SK-N-MC (cell line): ENCODE results near the gene ZDHHC1.

Source experiments
- DNase-seq: peaks from one replicate; pipeline ENCODE4 v3.0.0-alpha.2; 2011; ENCODE audit warnings: low read depth, low spot score
- H3K27ac ChIP-seq: fragments of 200-600 bp; sonication (generic); 2 replicates; pipeline ENCODE4 v1.5.1; 2016; ENCODE audit warnings: mixed run types
- H3K36me3 ChIP-seq: fragments of 200-600 bp; sonication (generic); 2 replicates; pipeline ENCODE4 v1.6.1; 2017; ENCODE audit warnings: antibody characterized with exemption, low read length, mixed read lengths; ENCODE audit not compliant: insufficient read depth
- H3K4me3 ChIP-seq: fragments of 200-600 bp; sonication (generic); 2 replicates; pipeline ENCODE4 v1.5.1; 2016
- H3K9ac ChIP-seq: fragments of 200-600 bp; sonication (generic); 2 replicates; pipeline ENCODE4 v1.8.0; 2017; ENCODE audit warnings: mixed run types, mixed read lengths; ENCODE audit not compliant: insufficient read length
- H3K9me3 ChIP-seq: fragments of 200-600 bp; sonication (generic); 2 replicates; pipeline ENCODE4 v1.6.1; 2017; ENCODE audit warnings: low read depth, mild to moderate bottlenecking, antibody characterized with exemption, low read length, moderate library complexity, mixed read lengths
- EZH2 ChIP-seq: fragments of 200-600 bp; sonication (generic); IDR thresholded peaks from one replicate; pipeline ENCODE4 v1.6.1; 2017; ENCODE audit warnings: antibody characterized with exemption
- FOXP2 ChIP-seq: optimal IDR thresholded peaks from 2 replicates; pipeline ENCODE3; 2011; ENCODE audit warnings: mild to moderate bottlenecking, moderate library complexity; ENCODE audit not compliant: insufficient read depth; ENCODE audit errors: extremely low read length, control extremely low read depth
- POLR2AphosphoS5 ChIP-seq: IDR thresholded peaks from 2 replicates; pipeline ENCODE4 v1.6.1; 2012; ENCODE audit warnings: mild to moderate bottlenecking, low read depth, low read length, borderline replicate concordance

The ZDHHC1 gene

GRCh38 chr16:67445126-67445426 lies 28.8 kb upstream of the ZDHHC1 start:
- TF ChIP-seq POLR2AphosphoS5 (no peak), FOXP2 (no peak), EZH2 (no peak)
- H3K36me3 ChIP-seq: no peaks in the 10 kb centered on the region
- no peak overlapping the region for H3K4me3 ChIP-seq
- H3K27ac ChIP-seq: no peak overlapping the region
- H3K9ac ChIP-seq: no peak overlapping the region
- H3K9me3 ChIP-seq: no peaks in the 10 kb centered on the region
- DNase-seq: no peak

DNA sequence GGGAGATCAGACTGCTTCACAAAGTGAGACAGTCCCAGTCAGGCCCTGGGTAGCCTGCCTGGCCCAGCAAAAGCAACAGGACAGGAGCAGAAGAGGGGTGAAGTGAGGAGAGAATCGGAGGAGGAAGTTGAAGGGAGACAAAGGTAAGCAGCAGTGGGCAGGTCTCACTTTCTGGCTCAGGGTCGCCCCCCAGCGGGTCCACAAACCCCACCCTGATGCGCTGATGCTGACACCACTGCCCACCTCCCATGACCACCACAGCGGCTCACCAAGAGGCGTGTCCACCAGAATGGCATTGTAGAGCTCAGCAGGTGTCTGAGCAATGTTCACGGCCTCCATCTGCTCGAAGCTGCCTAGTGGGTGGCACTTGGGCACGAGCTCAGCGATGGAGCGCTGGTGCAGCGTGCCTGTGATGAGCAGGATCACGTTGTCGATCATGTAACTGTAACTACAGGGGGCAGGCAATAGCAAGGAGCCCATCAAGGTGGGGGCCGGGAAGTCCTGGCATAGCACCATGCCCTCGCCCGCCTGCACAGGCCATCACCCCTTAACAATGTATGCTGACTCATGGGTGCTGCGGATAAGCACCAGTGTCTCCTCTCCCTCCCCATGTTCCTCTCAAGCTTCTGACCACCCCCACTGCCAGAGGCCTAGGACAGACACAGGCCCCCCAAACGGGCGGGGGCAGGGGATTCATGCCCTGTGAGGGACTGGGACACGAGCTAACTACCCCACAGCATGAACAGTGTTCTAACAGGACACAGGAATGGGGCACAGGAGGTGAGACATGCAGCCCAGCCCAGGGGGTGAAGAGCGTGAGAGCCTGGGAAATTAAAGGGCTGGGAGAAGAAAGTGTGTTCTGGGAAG lies 28.2 kb upstream of the ZDHHC1 start:
- DNase-seq: no peak
- Histone ChIP-seq H3K4me3 (no peak overlapping the region), H3K9me3 (no peaks in the 10 kb centered on the region), H3K36me3 (no peaks in the 10 kb centered on the region), H3K9ac (no peak overlapping the region), H3K27ac (no peak overlapping the region)
- TF ChIP-seq POLR2AphosphoS5: no peak

- TF ChIP-seq EZH2: no peak
- Histone ChIP-seq H3K9ac (no peak overlapping the region), H3K36me3 (no peaks in the 10 kb centered on the region)
These were observed 27.0 kb upstream of the ZDHHC1 start for GRCh38 chr16:67443265-67443664.

DNA sequence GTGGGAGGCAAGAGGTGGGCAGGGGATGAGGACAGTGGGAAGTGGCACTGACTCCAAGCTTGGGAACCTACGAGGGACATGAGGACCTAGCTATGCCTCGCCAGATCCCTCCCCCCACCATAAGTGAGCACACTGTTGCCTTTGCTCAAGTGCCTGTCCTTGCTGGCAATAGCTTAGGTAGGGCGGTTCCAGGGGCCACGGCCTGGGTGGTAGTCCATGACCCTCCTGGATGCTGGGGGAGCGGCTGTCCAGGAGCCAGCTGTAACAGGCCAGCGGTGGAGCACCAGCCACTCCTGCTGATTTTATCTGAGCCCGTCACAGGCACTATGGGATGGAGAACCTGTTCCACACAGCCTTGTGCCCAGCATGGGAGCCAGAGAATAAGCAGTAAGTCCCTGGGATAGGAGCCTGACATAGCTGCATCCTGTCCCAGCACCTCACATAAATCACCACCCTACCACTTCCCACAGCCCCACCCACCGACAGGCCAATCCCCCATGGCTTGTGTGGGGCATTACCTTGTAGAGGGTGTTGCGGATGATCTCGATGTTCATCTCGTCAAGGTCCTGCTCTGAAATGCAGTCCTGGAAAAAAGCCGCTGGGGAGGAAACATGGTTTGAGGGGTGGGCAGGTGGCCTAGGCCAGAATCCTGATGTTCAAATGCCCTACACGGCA lies 26.4 kb upstream of the ZDHHC1 start:
- TF ChIP-seq EZH2 (no peak), POLR2AphosphoS5 (no peak), FOXP2 (no peak)
- Histone ChIP-seq H3K27ac (no peak overlapping the region), H3K36me3 (no peaks in the 10 kb centered on the region)

More at GRCh38 chr16:67443265-67443664, 27.0 kb upstream of the ZDHHC1 start:
- Histone ChIP-seq H3K4me3 (no peak overlapping the region), H3K27ac (no peak overlapping the region), H3K9me3 (no peaks in the 10 kb centered on the region)
- DNase-seq: no peak

DNA sequence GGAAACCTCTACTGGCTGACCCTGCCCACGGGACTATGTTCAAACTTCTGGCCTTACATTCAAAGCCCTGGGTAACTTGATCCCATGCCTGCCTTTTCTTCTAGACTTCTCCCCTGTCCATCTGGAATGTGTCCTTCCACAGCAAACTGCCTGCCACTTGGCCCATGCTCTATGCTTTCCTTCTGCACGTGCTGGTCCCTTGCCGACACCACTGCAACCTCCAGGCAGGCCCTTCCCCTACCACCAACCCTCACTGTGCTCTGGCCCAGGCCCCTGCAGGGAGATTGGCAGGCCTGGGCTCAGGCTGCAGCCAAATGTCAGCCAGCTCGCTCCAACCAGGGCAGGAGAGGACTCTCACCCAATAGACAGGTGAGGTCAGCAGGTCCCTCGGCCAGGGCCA lies 25.6 kb upstream of the ZDHHC1 start:
- no peak for DNase-seq
- no peak overlapping the region for H3K27ac ChIP-seq
- no peak overlapping the region for H3K4me3 ChIP-seq
- H3K9me3 ChIP-seq: no peaks in the 10 kb centered on the region
- H3K9ac ChIP-seq: no peak overlapping the region
- H3K36me3 ChIP-seq: no peaks in the 10 kb centered on the region
- TF ChIP-seq POLR2AphosphoS5: no peak

More for the DNA sequence above, 26.4 kb upstream of the ZDHHC1 start:
- H3K4me3 ChIP-seq: no peak overlapping the region
- H3K9ac ChIP-seq: no peak overlapping the region
- no peak for DNase-seq
- H3K9me3 ChIP-seq: no peaks in the 10 kb centered on the region

- no peak for DNase-seq
- H3K36me3 ChIP-seq: no peaks in the 10 kb centered on the region
- no peak overlapping the region for H3K27ac ChIP-seq
- no peak overlapping the region for H3K4me3 ChIP-seq
- TF ChIP-seq POLR2AphosphoS5 (no peak), EZH2 (no peak), FOXP2 (no peak)
- no peak overlapping the region for H3K9ac ChIP-seq
- H3K9me3 ChIP-seq: no peaks in the 10 kb centered on the region
These were observed 25.0 kb upstream of the ZDHHC1 start for GRCh38 chr16:67441271-67441753.

GRCh38 chr16:67438824-67439393 lies 22.6 kb upstream of the ZDHHC1 start:
- Histone ChIP-seq H3K9me3 (no peaks in the 10 kb centered on the region), H3K4me3 (no peak overlapping the region), H3K36me3 (no peaks in the 10 kb centered on the region), H3K27ac (no peak overlapping the region), H3K9ac (no peak overlapping the region)
- DNase-seq: no peak
- TF ChIP-seq FOXP2 (no peak), EZH2 (no peak), POLR2AphosphoS5 (no peak)

DNA sequence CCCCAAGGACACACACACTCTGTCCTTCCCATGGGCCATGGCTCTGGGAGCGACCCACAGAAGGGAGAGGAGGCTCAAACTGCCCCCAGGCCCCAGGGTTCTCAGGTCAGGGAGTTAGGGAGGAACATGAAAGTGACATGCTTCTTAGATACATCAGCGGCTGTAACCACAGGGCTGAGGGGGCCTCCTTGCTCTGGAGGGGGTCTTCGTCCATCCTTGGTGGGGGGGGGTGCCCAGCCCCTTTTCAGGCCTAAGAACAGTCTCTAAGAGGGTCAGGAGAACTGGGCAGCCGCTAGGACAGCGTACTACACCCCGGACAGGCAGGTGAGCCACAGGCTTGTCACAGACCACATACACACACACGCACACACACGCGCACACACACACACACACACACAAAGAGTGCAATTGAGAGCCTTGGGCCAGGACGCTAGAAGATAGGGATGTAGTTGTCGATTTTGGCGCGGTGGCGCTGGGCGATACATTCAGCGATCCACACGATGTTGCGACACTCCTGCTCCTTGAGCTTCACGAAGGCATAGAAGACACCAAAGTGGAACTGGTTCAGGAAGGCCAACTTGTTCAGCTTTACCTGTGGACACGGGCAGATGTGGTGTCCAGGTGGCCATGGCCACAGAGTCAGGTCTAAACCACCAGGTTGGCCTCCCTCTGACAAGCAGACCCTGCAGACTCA lies 22.0 kb upstream of the ZDHHC1 start:
- DNase-seq: no peak
- Histone ChIP-seq H3K27ac (no peak overlapping the region), H3K36me3 (no peaks in the 10 kb centered on the region), H3K9me3 (no peaks in the 10 kb centered on the region), H3K9ac (no peak overlapping the region), H3K4me3 (no peak overlapping the region)
- no peak for TF ChIP-seq EZH2
- no peak for TF ChIP-seq POLR2AphosphoS5
- TF ChIP-seq FOXP2: no peak

- no peak for DNase-seq
- no peak overlapping the region for H3K9ac ChIP-seq
- no peak for TF ChIP-seq POLR2AphosphoS5
- no peak for TF ChIP-seq FOXP2
- TF ChIP-seq EZH2: no peak
- H3K9me3 ChIP-seq: no peaks in the 10 kb centered on the region
- H3K36me3 ChIP-seq: no peaks in the 10 kb centered on the region
- H3K4me3 ChIP-seq: no peak overlapping the region
- H3K27ac ChIP-seq: no peak overlapping the region
These were observed 21.2 kb upstream of the ZDHHC1 start for GRCh38 chr16:67437513-67437912.
